Measurements from ENCODE around the gene FGF9.

GRCh38 chr13:21639561-21639960 lies 31.3 kb upstream of the FGF9 start:
- TF ChIP-seq POLR2A (IDR thresholded peaks at IDR 0.05; ENCODE audit: low read length) (no peak), GATA1 (IDR thresholded peaks at IDR 0.05; ENCODE audit: low read depth, low read length) (no peak)

Measured in erythroblast (primary cell).